DMS79 treated with DMSO at 0.1 percent for 48 hours (cell line): Measurements from ENCODE around the gene CAPNS1.
A peak's percentile ranks its signal among the peaks of the same experiment; 100 is the strongest.

Experiments
- DNase-seq: peaks from one replicate; lab custom pipeline; 2025; lab: John Stamatoyannopoulos, UW

Gene CAPNS1

DNA sequence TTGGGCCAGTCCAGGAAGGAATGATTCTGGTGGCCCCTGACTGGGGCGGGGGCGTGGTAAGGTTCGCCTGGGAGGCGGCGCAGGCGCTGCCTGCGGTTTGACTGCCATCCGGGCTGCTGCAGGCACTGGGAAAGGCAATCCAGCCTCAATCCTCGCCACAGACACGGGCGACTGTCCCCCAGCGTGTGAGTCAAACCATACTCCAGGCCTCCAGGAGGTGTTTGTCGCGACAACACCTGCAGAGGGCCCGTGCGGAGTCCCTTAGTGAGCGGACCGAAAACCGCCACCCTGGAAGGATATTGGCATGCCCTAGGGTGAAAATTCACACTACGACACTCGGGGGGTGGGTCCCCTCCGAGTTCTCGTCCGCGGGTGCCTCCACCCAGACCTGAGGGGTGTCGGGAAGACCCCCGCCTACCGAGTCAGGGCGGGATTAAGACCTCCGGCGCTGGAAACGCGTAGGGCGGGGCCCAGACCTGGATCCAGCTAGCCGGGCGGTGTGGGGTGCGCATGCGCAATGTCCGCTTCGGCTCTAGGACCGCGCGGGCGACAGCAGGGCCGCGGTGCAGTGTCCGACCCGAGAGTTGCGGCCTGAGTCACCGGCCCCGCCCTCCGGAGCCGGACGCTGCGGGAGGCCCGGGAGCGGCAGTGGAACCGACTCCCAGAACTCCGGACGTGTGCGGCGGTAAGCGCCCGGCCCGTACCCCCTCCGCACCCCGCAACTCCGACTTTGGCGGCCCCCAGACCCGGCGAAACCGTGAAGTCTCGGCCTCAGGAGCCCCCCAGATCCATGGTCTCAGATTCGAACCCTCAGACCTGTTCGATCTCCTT is at the start of gene CAPNS1:
Gene CAPNS1, plus strand, starts transcription at position 594 of the 831 bp plus-strand sequence. CDS start 946 bp downstream, outside the sequence.
- peak; percentile 89 for DNase-seq

GRCh38 chr19:36090910-36091695 is 48.8 kb upstream of the CAPNS1 start:
- no peak for DNase-seq

- no peak for DNase-seq
Measured at GRCh38 chr19:36092566-36092965, 47.3 kb upstream of the CAPNS1 start.

DNA sequence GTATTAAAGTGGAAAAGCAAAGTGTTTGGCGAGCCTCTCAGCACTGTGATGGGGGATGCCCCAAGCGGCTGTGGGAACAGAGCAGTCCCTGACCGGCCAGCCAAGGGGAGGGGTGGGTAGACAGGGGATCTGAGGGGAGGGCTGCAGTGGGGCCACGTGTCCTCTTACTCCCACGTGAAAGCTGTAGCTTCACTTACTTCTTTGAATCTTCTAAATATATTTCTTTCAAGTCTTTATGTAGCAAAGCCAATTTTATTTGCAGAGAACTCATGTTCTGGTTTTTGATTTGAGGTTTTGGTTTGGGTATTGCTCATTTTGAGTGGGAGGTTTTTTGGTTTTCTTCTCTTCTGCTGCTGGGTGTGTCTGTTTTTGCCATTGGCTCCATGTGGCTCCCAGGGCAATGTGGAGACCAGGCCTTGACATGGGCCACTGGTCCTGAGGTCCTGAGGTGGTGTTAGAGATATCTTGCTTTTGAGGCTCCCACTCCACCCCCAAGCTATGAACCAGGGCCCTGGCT is 46.7 kb upstream of the CAPNS1 start:
- DNase-seq: no peak

- no peak for DNase-seq
Measured at GRCh38 chr19:36093687-36094086, 46.2 kb upstream of the CAPNS1 start.

- DNase-seq: no peak
Measured at GRCh38 chr19:36097036-36097435, 42.8 kb upstream of the CAPNS1 start.

DNA sequence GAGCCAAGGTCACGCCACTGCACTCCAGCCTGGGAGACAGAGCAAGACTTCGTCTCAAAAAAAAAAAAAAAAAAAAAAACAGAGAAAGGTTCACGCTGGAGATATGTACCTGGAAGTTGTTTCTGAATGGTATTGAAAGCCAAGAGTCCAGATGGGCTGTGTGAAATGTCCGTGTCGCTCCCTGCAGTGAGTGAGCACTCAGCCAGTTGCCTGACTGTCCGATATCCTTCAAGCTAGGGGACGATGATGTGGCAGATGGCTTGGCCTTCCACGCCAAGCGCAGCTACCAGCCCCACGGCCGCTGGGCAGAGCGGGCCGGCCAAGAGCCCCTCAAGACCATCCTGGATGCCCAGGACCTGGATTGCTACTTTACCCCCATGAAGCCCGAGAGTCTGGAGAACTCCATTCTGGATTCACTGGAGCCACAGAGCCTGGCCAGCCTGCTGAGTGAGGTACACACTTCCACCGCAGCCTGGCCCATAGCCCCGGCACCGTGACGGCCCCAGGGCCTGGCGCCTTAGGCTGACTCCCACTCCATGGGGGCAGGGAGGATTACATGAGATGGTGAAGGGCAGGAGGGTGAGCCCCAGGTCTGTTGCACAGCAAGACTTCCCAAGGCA is 40.6 kb upstream of the CAPNS1 start:
- DNase-seq: no peak

DNA sequence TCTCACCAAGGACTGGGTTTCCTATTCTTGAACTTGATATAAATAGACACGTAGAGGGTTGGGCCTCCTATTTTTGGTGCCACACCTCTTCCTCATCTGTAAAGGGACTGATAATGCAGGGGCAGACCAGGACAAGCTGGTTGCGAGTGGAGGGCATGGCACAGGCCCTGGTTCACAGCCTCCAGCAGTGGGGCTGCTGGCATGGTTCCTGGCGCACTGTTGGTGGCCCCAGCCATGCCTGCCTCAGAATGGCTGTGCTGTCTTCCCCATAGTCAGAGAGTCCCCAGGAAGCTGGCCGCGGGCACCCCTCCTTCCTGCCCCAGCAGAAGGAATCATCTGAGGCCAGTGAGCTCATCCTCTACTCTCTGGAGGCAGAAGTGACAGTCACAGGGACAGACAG is 39.4 kb upstream of the CAPNS1 start:
- DNase-seq: no peak

- DNase-seq: no peak
Measured at GRCh38 chr19:36101550-36102327, 38.1 kb upstream of the CAPNS1 start.

- no peak for DNase-seq
Measured at GRCh38 chr19:36103040-36103626, 36.7 kb upstream of the CAPNS1 start.

- DNase-seq: no peak
Measured at GRCh38 chr19:36103842-36104552, 35.9 kb upstream of the CAPNS1 start.

- DNase-seq: no peak
Measured at GRCh38 chr19:36106441-36106840, 33.4 kb upstream of the CAPNS1 start.

- DNase-seq: no peak
Measured at GRCh38 chr19:36106991-36107390, 32.9 kb upstream of the CAPNS1 start.

DNA sequence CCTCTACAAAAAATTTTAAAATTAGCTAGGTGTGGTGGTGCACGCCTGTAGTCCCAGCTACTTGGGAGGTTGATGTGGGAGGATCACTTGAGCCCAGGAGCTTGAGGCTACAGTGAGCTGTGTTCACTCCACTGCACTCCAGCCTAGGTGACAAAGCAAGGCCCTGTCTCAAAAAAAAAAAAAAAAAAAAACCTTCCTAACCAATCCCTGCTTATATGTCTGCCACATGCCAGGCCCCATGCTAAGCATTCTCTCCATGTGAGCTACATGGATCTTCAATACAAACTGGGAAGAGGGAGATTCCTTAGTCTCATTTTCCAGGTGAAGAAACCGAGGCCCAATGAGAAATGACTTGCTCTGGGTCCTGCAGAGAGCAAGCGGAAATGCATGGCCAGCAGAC is 31.2 kb upstream of the CAPNS1 start:
- no peak for DNase-seq

DNA sequence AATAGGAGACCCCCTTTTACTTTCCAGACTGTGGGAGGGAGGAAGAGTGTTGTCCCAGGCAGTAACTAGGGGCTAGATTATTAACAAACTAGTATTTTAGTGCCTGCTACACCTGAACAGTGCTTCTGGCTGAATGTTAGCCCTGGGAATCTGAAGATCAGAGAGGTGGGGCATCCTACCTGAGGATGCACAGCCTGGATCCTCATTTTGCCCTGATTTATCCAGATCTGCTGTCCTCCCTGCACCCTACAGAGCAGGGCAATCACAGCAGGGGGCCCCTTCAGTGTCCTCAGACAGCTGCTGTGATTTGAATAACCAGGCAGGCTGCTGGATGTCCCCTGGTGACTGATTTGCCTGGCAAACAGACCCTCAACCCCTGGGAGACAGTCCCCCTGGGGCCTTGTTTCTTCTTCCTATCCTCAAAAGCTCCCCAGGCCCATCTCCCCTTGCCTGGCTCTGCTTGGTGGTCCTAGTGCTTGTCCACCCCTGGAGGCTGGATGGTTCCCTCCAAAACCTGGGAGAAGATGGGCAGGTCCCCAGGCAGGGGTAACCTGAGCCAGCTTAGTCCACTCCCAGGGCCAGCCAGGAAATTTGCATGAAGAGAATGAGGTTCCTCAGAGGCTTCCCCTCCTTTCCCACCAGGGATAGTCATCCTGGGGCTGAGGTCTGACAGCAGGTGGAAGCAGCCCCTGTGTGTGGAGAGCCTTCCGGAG is 29.2 kb upstream of the CAPNS1 start, which contains the start of gene OVOL3:
Gene OVOL3, plus strand, starts transcription at position 657 of the 713 bp plus-strand sequence. CDS start 60 bp downstream, outside the sequence.
- no peak for DNase-seq

GRCh38 chr19:36111200-36111539 is 28.7 kb upstream of the CAPNS1 start:
- DNase-seq: no peak

- DNase-seq: no peak
Measured at GRCh38 chr19:36112678-36113077, 27.2 kb upstream of the CAPNS1 start.

GRCh38 chr19:36113425-36113824 is 26.4 kb upstream of the CAPNS1 start:
- DNase-seq: no peak

DNA sequence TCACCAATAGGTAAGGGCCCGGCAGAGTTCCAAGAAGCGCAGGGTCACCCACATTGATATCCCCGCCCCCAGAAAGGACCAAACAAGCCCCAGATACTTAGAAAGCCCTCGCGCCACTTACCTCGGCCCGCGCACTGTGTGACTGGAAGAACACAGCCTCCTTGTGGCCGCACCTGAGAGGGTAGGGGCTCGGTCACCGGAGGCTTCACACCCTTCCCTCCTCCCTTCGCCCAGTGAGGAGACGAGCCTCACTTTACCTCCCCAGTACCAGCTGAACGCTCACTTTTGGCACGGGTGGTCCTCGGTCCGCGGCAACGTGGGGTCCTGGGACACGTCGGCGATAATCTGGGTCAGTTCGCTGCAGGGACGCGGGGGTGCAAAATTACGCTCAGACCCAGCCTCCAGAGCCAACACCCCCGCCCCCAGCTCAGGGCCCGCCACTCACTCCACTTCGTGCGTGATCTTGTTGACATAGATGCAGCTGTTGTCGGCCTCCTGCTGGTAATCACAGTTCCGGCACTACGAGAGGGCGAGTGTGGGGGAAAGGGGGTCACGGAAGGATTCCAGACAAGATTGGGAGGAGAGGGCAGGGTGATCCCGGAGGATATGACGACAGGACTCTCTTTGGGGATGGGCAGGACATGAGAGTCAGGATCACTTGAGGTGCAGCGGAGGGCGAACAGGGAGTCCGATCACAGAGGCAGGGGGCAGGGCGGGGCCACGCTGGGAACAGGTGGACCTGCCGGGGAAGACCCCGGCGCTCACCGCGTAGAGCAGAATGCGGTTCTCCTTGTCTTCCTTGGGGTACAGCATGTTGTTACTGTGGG is 25.8 kb upstream of the CAPNS1 start:
- peak; percentile 32 for DNase-seq
